DND-41 (cell line): ENCODE data around the gene TSSK2.
A peak's percentile ranks its signal among the peaks of the same experiment; 100 is the strongest.

Experiments
- ATAC-seq: fragments of 200-7000 bp; cut with Tn5 transposase; 3 replicates; pipeline ENCODE4 v1.9.1; 2021; ENCODE audit warnings: low read depth; ENCODE audit not compliant: insufficient read depth
- DNase-seq: peaks from one replicate; pipeline ENCODE4 v3.0.0-alpha.2; 2020
- H2AFZ ChIP-seq: 2 replicates; pipeline ENCODE4 v1.6.0; 2012; ENCODE audit warnings: low read depth, low read length
- H3K27ac ChIP-seq: 2 replicates; pipeline ENCODE4 v1.5.1; 2012; ENCODE audit warnings: low read length, inconsistent platforms
- H3K27me3 ChIP-seq: fragments of 200-600 bp; sonication (generic); 2 replicates; pipeline ENCODE4 v1.6.0; 2012; ENCODE audit warnings: low read length, mild to moderate bottlenecking, inconsistent platforms; ENCODE audit not compliant: insufficient read depth, poor library complexity
- H3K36me3 ChIP-seq: 2 replicates; pipeline ENCODE4 v1.5.1; 2012; ENCODE audit warnings: low read length, inconsistent platforms; ENCODE audit not compliant: insufficient read depth
- H3K4me1 ChIP-seq: 2 replicates; pipeline ENCODE4 v1.5.1; 2012; ENCODE audit warnings: mild to moderate bottlenecking, low read length; ENCODE audit not compliant: insufficient read depth
- H3K4me2 ChIP-seq: 2 replicates; pipeline ENCODE4 v1.6.0; 2012; ENCODE audit warnings: mild to moderate bottlenecking, moderate library complexity, low read length, inconsistent platforms; ENCODE audit not compliant: insufficient read depth
- H3K4me3 ChIP-seq, 2 experiments: fragments of 200-600 bp in 1 of 2; shearing (Covaris generic) in 1 of 2; 2 replicates each; pipeline ENCODE4 v1.5.1; 2012 to 2016; ENCODE audit warnings: inconsistent platforms in 2 of 2, low read length in 2 of 2, mild to moderate bottlenecking in 2 of 2, low read depth in 1 of 2, moderate library complexity in 1 of 2
- H3K79me2 ChIP-seq: 2 replicates; pipeline ENCODE4 v1.6.0; 2012; ENCODE audit warnings: low read length, inconsistent platforms; ENCODE audit not compliant: insufficient read depth
- H3K9ac ChIP-seq: 2 replicates; pipeline ENCODE4 v1.6.0; 2012; ENCODE audit warnings: low read depth, mild to moderate bottlenecking, inconsistent platforms, low read length, moderate library complexity
- H3K9me3 ChIP-seq: 2 replicates; pipeline ENCODE4 v1.5.1; 2012; ENCODE audit warnings: low read length, moderate library complexity, mild to moderate bottlenecking, inconsistent platforms; ENCODE audit not compliant: insufficient read depth, severe bottlenecking
- H4K20me1 ChIP-seq: 2 replicates; pipeline ENCODE4 v1.6.0; 2012; ENCODE audit warnings: low read length; ENCODE audit not compliant: insufficient read depth
- CTCF ChIP-seq: IDR thresholded peaks from 2 replicates; pipeline ENCODE4 v1.5.1; 2012; ENCODE audit warnings: borderline replicate concordance, low read length, moderate library complexity, mild to moderate bottlenecking; ENCODE audit not compliant: poor library complexity, severe bottlenecking; ENCODE audit errors: extremely low read depth
- EZH2 ChIP-seq: IDR thresholded peaks from 3 replicates; pipeline ENCODE4 v1.6.1; 2012; ENCODE audit warnings: borderline replicate concordance, low read depth, mild to moderate bottlenecking, moderate library complexity, low read length, inconsistent platforms; ENCODE audit not compliant: severe bottlenecking

The TSSK2 gene

GRCh38 chr22:19143967-19144400, 12.9 kb downstream of the TSSK2 start:
- TF ChIP-seq CTCF (no peak), EZH2 (no peak)
- no peaks in the 10 kb centered on the region for H3K9me3 ChIP-seq

GRCh38 chr22:19146215-19146968, 15.3 kb downstream of the TSSK2 start:
- H3K9me3 ChIP-seq: no peaks in the 10 kb centered on the region
- DNase-seq: no peak
- no peak overlapping the region for H3K27ac ChIP-seq
- H3K27me3 ChIP-seq: no peaks in the 10 kb centered on the region
- TF ChIP-seq EZH2: no peak
- no peak for TF ChIP-seq CTCF
- no peak overlapping the region for H3K4me2 ChIP-seq
- H4K20me1 ChIP-seq: peaks cover 3% of the 10 kb centered on the region
- peaks cover 22% of the 10 kb centered on the region for H3K79me2 ChIP-seq
- peak overlapping the region; percentile 45; the same call in 1 of the 2 replicates for H2AFZ ChIP-seq
- H3K36me3 ChIP-seq: peaks cover 12% of the 10 kb centered on the region
- no peak for ATAC-seq
- peaks cover 20% of the 10 kb centered on the region for H3K4me1 ChIP-seq
- H3K9ac ChIP-seq: no peak overlapping the region
- no peak overlapping the region for H3K4me3 ChIP-seq

More at GRCh38 chr22:19143967-19144400, 12.9 kb downstream of the TSSK2 start:
- Histone ChIP-seq H3K4me1 (peaks cover 20% of the 10 kb centered on the region), H4K20me1 (peaks cover 12% of the 10 kb centered on the region), H3K4me3 (peak overlapping the region; percentile 89 to 96), H3K36me3 (peaks cover 36% of the 10 kb centered on the region), H3K27me3 (no peaks in the 10 kb centered on the region), H3K4me2 (peak overlapping the region; percentile 99), H3K79me2 (peaks cover 22% of the 10 kb centered on the region), H3K27ac (peak overlapping the region; percentile 64), H2AFZ (peak overlapping the region; percentile 88), H3K9ac (peak overlapping the region; percentile 74)
- no peak for ATAC-seq
- peak; percentile 32 for DNase-seq

GRCh38 chr22:19147195-19147780, 16.2 kb downstream of the TSSK2 start:
- no peak overlapping the region for H2AFZ ChIP-seq
- TF ChIP-seq EZH2 (no peak), CTCF (no peak)
- H3K4me1 ChIP-seq: peaks cover 19% of the 10 kb centered on the region
- H3K4me3 ChIP-seq: no peak overlapping the region
- H3K79me2 ChIP-seq: peaks cover 21% of the 10 kb centered on the region
- H3K9me3 ChIP-seq: no peaks in the 10 kb centered on the region
- no peak for ATAC-seq
- peaks cover 3% of the 10 kb centered on the region for H4K20me1 ChIP-seq
- no peak overlapping the region for H3K27ac ChIP-seq
- H3K36me3 ChIP-seq: peaks cover 5% of the 10 kb centered on the region
- H3K4me2 ChIP-seq: no peak overlapping the region
- DNase-seq: no peak
- no peaks in the 10 kb centered on the region for H3K27me3 ChIP-seq
- H3K9ac ChIP-seq: no peak overlapping the region
